OCI-M1 (cell line): Measurements from ENCODE around the gene CIAO3.

Experiments
- DNase-seq: peaks from one replicate; lab custom pipeline; 2025; lab: John Stamatoyannopoulos, UW

Gene CIAO3

GRCh38 chr16:722835-723633, 17.8 kb downstream of the CIAO3 start:
- no peak for DNase-seq

- DNase-seq: no peak
Observed at GRCh38 chr16:721765-722540, 18.8 kb downstream of the CIAO3 start.

- peak; percentile 94 for DNase-seq
Observed at GRCh38 chr16:720990-721764, 19.6 kb downstream of the CIAO3 start, which contains the start of gene ANTKMT. Gene ANTKMT (plus strand): TSS chr16:721146. CDS start chr16:721275, 129 bp downstream.

- peak; percentile 65 for DNase-seq
Observed at GRCh38 chr16:720447-720989, 20.3 kb downstream of the CIAO3 start.

- DNase-seq: peak; percentile 47
Observed at GRCh38 chr16:719815-720446, 20.9 kb downstream of the CIAO3 start.

- DNase-seq: no peak
Observed at GRCh38 chr16:718922-719321, 21.9 kb downstream of the CIAO3 start.

GRCh38 chr16:718389-718788, 22.4 kb downstream of the CIAO3 start:
- DNase-seq: no peak

GRCh38 chr16:717450-718245, 23.1 kb downstream of the CIAO3 start:
- DNase-seq: no peak

- DNase-seq: no peak
Observed at GRCh38 chr16:716768-717325, 23.9 kb downstream of the CIAO3 start.

GRCh38 chr16:716200-716568, 24.6 kb downstream of the CIAO3 start:
- no peak for DNase-seq

GRCh38 chr16:715477-716199, 25.2 kb downstream of the CIAO3 start:
- DNase-seq: no peak

GRCh38 chr16:714558-715476, 26.0 kb downstream of the CIAO3 start, which contains the start of gene METRN:
Gene METRN (plus strand): TSS chr16:715118. CDS start chr16:715290, 172 bp downstream.
- DNase-seq: peak; percentile 68

- no peak for DNase-seq
Observed at GRCh38 chr16:714079-714478, 26.7 kb downstream of the CIAO3 start.

GRCh38 chr16:712740-713250, 28.0 kb downstream of the CIAO3 start:
- peak; percentile 78 for DNase-seq

GRCh38 chr16:711548-712320, 29.1 kb downstream of the CIAO3 start:
- peak; percentile 77 for DNase-seq

GRCh38 chr16:711084-711483, 29.7 kb downstream of the CIAO3 start:
- no peak for DNase-seq

- DNase-seq: no peak
Observed at GRCh38 chr16:710500-711075, 30.2 kb downstream of the CIAO3 start.
